IPS-NIHi11 (cell line): ENCODE results near the gene NPHP4.
A peak's percentile ranks its signal among the peaks of the same experiment; 100 is the strongest.
"Not testable (repeated sequence)": the region's sequence is repeated elsewhere in the genome, so short reads cannot be mapped to it uniquely, and the experiment has no call there.

Source experiments
- DNase-seq: peaks from one replicate; pipeline ENCODE4 v3.0.0; 2012; ENCODE audit warnings: mixed read lengths, low spot score

Gene NPHP4

DNA sequence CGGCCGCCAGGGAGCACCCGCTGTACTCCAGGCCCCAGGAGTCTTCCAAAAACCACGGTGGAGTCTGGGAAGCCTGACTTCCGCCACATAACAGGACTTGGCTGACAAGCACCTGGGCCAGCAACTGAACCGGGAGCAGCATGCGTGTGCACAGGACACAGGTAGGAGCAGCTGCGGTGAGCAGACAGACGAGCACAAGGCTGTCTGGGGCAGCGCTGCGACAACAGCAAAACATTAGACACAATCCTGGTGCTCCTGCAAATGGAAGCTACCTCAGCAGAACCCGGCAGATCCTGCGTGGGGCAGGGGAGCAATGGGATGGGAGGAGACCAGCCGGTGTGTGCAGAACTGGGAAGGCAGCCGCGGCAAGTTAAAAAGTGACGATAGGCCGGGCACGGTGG, 80.4 kb downstream of the NPHP4 start:
- DNase-seq = no peak

DNA sequence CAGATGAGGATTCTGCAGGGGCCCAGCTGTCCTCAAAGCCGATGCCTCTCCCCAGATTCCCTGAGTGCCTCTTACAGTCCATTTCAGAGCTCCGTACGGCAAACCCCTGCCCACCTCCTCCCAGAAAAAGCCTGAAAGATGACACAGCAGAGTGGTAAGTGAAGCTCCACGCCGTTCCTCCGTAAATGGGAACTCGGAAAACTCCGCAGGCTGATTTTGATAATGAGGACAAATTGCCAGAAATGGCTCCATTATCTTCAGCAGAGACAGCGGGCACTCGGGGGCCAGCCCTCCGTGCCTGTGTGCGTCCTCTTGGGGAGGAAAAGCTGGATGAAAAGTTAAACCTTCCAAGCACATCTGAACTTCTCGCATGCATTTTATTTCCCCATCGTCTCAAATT, 81.1 kb downstream of the NPHP4 start:
- no peak for DNase-seq

DNA sequence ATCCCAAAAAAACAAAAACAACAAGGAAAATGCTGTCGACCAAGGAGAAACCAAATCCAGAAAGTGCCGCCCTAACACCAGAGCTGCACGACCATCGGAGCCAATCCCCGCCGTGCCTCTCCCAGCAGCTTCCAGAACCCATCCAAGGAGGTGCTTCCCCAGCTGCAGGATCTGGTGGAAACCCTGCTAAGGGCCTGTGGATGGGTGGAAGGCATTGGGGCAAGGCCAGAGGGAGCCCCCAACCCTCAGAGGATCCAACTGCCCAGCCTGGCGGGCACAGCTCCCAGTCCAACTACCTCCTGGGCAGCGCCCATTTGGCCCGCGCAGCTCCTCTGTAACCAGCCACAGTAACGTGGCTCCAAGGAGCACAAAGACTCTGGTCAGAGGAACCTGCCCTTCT, 81.6 kb downstream of the NPHP4 start:
- DNase-seq = no peak

DNA sequence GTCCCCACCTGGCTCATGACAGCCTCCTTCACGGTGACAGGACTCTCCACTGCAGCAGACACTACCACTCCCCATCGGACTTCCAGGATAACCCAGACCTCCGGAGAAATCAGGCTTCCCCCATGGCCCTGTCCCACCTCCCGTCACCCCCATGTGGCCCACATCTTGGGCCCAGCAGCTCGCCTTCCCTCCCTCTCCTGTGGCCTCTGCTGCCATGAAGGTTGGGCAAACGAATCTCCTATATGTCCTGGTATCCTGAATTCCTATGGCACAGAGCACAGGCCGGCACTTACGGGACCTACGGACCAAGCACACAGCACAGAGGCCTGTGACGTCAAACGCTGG, 82.0 kb downstream of the NPHP4 start:
- no peak for DNase-seq

DNA sequence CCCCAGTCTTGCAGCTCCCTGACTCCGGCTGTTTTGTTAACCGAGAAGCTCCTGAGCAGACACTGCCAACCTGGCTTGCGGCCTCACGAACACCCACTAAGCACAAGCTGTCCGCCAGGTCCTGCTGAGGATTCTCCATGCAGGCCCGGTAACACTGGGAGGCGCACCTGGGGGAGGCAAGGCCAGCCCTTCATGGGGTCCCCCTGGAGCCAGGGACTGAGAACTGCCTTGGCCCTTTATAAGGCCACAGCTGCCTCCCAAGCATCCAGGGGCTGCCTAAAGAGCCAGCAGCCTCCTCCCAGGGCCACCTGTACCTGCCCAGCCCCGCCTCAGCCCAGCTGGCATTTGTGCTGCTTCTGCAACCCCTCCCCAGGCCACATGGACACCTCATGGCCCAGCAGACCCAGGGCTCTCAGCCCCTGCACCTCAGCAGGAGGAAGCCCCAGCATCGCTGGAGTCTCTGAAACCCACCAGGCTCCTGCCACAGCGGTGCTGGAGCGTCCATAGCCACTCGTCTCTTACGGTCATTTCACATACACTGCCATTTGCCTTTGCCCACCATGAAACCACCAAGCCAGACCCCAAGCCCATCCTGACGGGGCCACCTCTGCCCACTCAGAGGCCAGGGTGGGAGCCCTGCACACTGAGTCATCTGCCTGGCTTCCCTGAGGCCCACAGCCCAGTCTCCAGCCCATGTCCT, 82.5 kb downstream of the NPHP4 start:
- no peak for DNase-seq

- no peak for DNase-seq
Observed at GRCh38 chr1:5908461-5909375, 83.5 kb downstream of the NPHP4 start.

DNA sequence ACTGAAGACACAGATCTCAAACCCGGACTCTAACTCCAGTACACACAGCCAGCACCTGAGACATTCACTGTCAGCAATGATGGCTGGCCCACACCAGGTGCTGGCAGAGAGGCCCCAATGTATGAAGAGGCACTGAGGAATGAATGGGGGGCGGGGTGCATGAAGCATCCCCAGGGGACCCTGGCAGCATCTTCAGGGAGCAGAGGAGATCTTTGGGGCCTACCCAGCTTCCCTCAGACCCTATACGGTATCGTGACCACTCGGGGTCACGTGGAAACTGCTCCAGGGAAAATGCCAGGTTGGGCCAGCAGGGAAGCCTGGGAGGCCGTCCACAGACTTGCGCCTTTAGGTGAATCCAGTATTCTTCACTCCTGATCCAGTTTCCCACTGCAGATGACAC, 84.3 kb downstream of the NPHP4 start:
- no peak for DNase-seq

DNA sequence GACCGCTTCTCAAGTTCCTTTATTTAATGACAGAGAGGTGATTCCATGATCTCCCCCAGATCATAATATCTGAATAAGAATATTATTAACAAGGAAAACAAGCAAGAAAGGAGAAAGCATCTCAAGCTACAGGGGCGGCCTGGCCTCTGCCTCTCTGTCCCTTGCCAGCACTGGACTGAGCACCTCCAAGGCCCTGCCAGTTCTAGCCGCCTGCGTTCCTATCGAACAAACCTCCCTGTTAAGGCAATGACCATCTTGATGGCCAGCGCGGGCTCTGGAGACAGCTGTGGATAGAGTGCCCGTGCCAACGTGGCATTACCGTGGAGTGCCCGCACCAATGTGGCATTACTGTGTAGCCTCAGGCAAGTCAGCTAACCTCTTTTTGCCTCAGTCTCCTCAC, 84.8 kb downstream of the NPHP4 start:
- no peak for DNase-seq

DNA sequence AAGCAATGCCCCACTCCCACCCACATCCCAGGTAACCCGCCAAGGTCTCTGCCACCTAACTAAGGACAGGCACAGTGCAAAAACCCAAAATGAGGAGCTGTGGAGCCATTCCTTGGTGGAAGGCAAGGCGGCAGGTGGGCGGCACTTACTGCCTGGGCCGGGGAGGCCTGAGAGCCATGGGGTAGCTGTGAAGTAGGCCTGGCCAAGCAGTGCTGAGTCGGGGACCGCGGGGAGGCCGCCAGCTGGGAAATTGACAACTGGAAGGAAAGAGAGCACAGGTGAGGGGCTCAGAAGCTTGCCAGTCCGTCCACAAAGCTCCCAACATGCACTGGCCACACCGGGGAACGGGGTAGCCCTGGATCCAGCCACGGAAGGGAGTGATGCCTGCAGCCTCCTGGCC, 85.3 kb downstream of the NPHP4 start:
- no peak for DNase-seq

DNA sequence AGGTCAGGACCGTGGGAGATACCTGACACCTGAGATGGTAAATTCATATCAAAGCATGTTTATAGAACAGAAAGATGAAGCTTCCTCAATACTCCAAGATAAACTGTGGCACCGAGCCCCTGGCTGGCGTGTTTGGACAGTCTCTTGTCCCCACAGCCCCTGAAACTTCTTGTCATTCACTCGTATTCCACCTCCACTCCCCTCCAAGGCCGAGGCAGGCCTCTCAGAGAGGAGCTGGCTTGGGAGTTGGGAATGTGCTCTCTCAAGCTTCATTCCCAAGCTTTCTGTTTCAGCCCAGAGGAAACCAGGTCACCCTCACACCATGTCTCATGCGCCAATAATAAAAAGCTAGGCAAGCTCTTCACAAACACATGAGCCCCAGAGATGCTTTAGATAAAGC, 86.1 kb downstream of the NPHP4 start:
- DNase-seq = no peak

- no peak for DNase-seq
Observed at GRCh38 chr1:5905436-5905835, 86.8 kb downstream of the NPHP4 start.

GRCh38 chr1:5904551-5904950, 87.7 kb downstream of the NPHP4 start:
- DNase-seq = no peak

- DNase-seq = no peak
Observed at GRCh38 chr1:5903680-5904079, 88.5 kb downstream of the NPHP4 start.

DNA sequence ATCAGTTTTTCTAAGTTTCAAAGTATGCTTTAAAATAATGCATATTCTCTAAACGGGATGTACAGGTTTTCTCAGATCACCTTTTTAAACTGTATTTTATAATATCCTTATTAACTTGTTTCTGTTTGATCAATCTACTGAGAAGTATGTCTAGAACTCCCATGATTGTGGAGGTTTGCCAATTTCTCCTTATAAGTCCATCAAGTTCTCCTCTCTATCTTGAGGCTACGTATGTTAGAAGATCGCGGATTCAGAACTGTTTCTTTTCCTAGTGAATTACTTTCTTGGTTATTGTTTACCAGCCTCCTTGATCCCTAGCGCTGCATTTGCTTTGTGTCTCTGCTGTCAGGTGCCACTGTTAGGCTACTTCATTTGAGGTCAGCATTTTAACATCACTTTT, 89.2 kb downstream of the NPHP4 start:
- DNase-seq = no peak

DNA sequence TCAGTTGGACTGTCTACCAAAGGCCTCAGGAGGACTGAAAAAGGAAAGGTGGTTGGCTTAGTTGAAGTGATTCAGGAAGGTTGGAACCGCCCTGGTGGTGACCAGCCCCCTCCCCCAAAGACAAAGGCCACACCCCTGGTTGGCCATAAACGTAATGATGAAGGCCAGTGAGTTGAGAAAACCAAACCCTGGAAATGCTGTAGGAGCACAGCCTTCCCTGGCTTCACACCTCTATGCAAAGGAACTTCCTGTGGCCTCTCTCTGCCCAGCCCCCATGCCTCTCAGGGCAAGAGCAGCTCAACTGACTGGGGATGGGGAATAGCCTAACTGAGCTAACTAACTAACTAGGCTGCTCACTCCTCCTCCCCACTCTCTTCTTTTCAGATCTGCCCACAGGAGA, 90.4 kb downstream of the NPHP4 start:
- DNase-seq = no peak

- DNase-seq = no peak
Observed at GRCh38 chr1:5901150-5901549, 91.1 kb downstream of the NPHP4 start.

DNA sequence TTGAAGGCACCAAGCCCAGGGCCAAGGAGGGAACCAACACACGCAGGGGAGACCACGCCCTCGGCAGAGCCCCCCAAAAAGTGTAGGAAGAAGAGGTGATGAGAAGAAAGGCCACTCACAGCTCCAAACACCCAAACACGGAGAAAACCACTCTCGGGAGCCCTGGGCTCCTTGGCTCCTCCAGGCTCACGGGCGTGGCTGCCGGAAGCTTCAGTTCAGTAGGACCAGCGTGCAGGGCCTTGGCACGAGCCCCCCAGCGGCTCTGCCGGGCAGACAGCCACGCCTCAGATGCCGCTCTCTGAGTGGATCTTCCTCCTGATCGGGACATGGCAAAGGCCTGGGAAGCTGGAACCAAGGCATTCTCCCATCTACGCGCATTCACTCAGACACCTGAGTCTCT, 94.0 kb downstream of the NPHP4 start:
- DNase-seq = no peak

- DNase-seq = peak; percentile 63
Observed at GRCh38 chr1:5896706-5897660, 95.2 kb downstream of the NPHP4 start.

- DNase-seq = no peak
Observed at GRCh38 chr1:5895446-5896406, 96.5 kb downstream of the NPHP4 start.

GRCh38 chr1:5893699-5894278, 98.4 kb downstream of the NPHP4 start:
- not testable (repeated sequence) for DNase-seq

- DNase-seq = no peak
Observed at GRCh38 chr1:5892329-5892728, 99.9 kb downstream of the NPHP4 start.
